SK-N-SH (cell line): ENCODE results near the gene ZMAT5.

Experiments
- ELF1 ChIP-seq: IDR thresholded peaks from 2 replicates; pipeline ENCODE4 v1.4.0; 2012
- EZH2phosphoT487 ChIP-seq: fragments of 200-600 bp; sonication (generic); IDR thresholded peaks from 2 replicates; pipeline ENCODE4 v1.6.1; 2017; ENCODE audit warnings: low read depth, mixed run types, mild to moderate bottlenecking, antibody characterized with exemption, moderate library complexity, borderline replicate concordance
- GABPA ChIP-seq: IDR thresholded peaks from 2 replicates; pipeline ENCODE4 v1.4.0; 2012; ENCODE audit warnings: low read depth, mild to moderate bottlenecking
- TF ChIP-seq, protein P1 (sequence below): fragments of 200-600 bp; sonication (generic); IDR thresholded peaks from 2 replicates; pipeline ENCODE4 v1.6.1; 2017; ENCODE audit warnings: antibody characterized with exemption, mild to moderate bottlenecking, moderate library complexity

DNA sequence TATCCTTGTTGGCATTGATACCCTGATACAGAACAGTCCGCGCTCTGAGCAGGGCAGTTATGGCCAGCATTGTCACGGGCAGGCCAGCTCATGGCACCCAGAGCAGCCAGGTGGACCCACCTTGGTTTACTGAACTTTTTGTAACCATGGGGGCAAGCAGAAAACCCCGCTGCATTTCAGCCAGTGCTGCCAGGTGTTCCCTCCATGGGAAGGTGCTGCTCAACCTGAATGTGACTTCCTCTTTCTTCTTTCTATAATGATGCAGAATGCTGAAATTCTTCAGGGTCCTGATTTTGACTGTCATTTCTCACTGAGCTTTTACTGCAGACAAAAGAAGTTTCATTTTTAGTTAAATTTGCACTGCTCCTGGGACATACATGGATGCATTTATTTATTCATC, 82.6 kb downstream of the ZMAT5 start:
- TF ChIP-seq, protein P1, sequence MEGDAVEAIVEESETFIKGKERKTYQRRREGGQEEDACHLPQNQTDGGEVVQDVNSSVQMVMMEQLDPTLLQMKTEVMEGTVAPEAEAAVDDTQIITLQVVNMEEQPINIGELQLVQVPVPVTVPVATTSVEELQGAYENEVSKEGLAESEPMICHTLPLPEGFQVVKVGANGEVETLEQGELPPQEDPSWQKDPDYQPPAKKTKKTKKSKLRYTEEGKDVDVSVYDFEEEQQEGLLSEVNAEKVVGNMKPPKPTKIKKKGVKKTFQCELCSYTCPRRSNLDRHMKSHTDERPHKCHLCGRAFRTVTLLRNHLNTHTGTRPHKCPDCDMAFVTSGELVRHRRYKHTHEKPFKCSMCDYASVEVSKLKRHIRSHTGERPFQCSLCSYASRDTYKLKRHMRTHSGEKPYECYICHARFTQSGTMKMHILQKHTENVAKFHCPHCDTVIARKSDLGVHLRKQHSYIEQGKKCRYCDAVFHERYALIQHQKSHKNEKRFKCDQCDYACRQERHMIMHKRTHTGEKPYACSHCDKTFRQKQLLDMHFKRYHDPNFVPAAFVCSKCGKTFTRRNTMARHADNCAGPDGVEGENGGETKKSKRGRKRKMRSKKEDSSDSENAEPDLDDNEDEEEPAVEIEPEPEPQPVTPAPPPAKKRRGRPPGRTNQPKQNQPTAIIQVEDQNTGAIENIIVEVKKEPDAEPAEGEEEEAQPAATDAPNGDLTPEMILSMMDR = no peak
- TF ChIP-seq EZH2phosphoT487 (no peak), ELF1 (no peak), GABPA (no peak)
